Measurements from ENCODE around the gene DLG2.

Gene DLG2

GRCh38 chr11:84963240-84963639 is 663.9 kb downstream of the DLG2 start:
- H3K27ac ChIP-seq (ENCODE audit: low read depth in 2 of 2, low read length in 2 of 2): no peak overlapping the region
- no peak overlapping the region for H3K4me3 ChIP-seq (ENCODE audit: low read length in 2 of 2)
- no peaks in the 10 kb centered on the region for H3K9me3 ChIP-seq (ENCODE audit: control insufficient read depth in 2 of 2, low read length in 2 of 2)
- no peaks in the 10 kb centered on the region for H3K27me3 ChIP-seq (ENCODE audit: control insufficient read depth in 2 of 2, insufficient read depth in 2 of 2, low read length in 2 of 2)
- H3K9ac ChIP-seq (ENCODE audit: low read depth in 1 of 2, low read length in 2 of 2): no peak overlapping the region
- no peaks in the 10 kb centered on the region for H3K36me3 ChIP-seq (ENCODE audit: control insufficient read depth in 2 of 2, insufficient read depth in 2 of 2, low read length in 2 of 2)
- H3K4me1 ChIP-seq (ENCODE audit: control insufficient read depth in 2 of 2, insufficient read depth in 2 of 2, low read length in 2 of 2): no peaks in the 10 kb centered on the region

GRCh38 chr11:84962018-84962417 is 665.1 kb downstream of the DLG2 start:
- Histone ChIP-seq H3K27ac (ENCODE audit: low read depth in 2 of 2, low read length in 2 of 2) (no peak overlapping the region), H3K9me3 (ENCODE audit: control insufficient read depth in 2 of 2, low read length in 2 of 2) (no peaks in the 10 kb centered on the region), H3K36me3 (ENCODE audit: control insufficient read depth in 2 of 2, insufficient read depth in 2 of 2, low read length in 2 of 2) (no peaks in the 10 kb centered on the region)

GRCh38 chr11:84958295-84958694 is 668.8 kb downstream of the DLG2 start:
- Histone ChIP-seq H3K9ac (ENCODE audit: low read depth in 1 of 2, low read length in 2 of 2) (no peak overlapping the region), H3K4me1 (ENCODE audit: control insufficient read depth in 2 of 2, insufficient read depth in 2 of 2, low read length in 2 of 2) (no peaks in the 10 kb centered on the region), H3K4me3 (ENCODE audit: low read length in 2 of 2) (no peak overlapping the region), H3K9me3 (ENCODE audit: control insufficient read depth in 2 of 2, low read length in 2 of 2) (no peaks in the 10 kb centered on the region), H3K27me3 (ENCODE audit: control insufficient read depth in 2 of 2, insufficient read depth in 2 of 2, low read length in 2 of 2) (no peaks in the 10 kb centered on the region), H3K36me3 (ENCODE audit: control insufficient read depth in 2 of 2, insufficient read depth in 2 of 2, low read length in 2 of 2) (no peaks in the 10 kb centered on the region), H3K27ac (ENCODE audit: low read depth in 2 of 2, low read length in 2 of 2) (no peak overlapping the region)

More at GRCh38 chr11:84962018-84962417, 665.1 kb downstream of the DLG2 start:
- no peak overlapping the region for H3K9ac ChIP-seq (ENCODE audit: low read depth in 1 of 2, low read length in 2 of 2)
- H3K4me1 ChIP-seq (ENCODE audit: control insufficient read depth in 2 of 2, insufficient read depth in 2 of 2, low read length in 2 of 2): no peaks in the 10 kb centered on the region
- no peak overlapping the region for H3K4me3 ChIP-seq (ENCODE audit: low read length in 2 of 2)
- no peaks in the 10 kb centered on the region for H3K27me3 ChIP-seq (ENCODE audit: control insufficient read depth in 2 of 2, insufficient read depth in 2 of 2, low read length in 2 of 2)

- no peaks in the 10 kb centered on the region for H3K4me1 ChIP-seq (ENCODE audit: control insufficient read depth in 2 of 2, insufficient read depth in 2 of 2, low read length in 2 of 2)
- H3K9ac ChIP-seq (ENCODE audit: low read depth in 1 of 2, low read length in 2 of 2): no peak overlapping the region
- peaks cover 0 to under 1% of the 10 kb centered on the region in 2 donors for H3K9me3 ChIP-seq (ENCODE audit: control insufficient read depth in 2 of 2, low read length in 2 of 2)
- no peaks in the 10 kb centered on the region for H3K27me3 ChIP-seq (ENCODE audit: control insufficient read depth in 2 of 2, insufficient read depth in 2 of 2, low read length in 2 of 2)
- no peaks in the 10 kb centered on the region for H3K36me3 ChIP-seq (ENCODE audit: control insufficient read depth in 2 of 2, insufficient read depth in 2 of 2, low read length in 2 of 2)
- H3K4me3 ChIP-seq (ENCODE audit: low read length in 2 of 2): no peak overlapping the region
- H3K27ac ChIP-seq (ENCODE audit: low read depth in 2 of 2, low read length in 2 of 2): no peak overlapping the region
Observed at GRCh38 chr11:84950569-84951270, 676.4 kb downstream of the DLG2 start.

GRCh38 chr11:84947970-84948580 is 679.1 kb downstream of the DLG2 start:
- no peak overlapping the region for H3K27ac ChIP-seq (ENCODE audit: low read depth in 2 of 2, low read length in 2 of 2)
- no peak overlapping the region for H3K4me3 ChIP-seq (ENCODE audit: low read length in 2 of 2)
- H3K9me3 ChIP-seq (ENCODE audit: control insufficient read depth in 2 of 2, low read length in 2 of 2): peaks cover 0 to 6% of the 10 kb centered on the region in 2 donors
- no peaks in the 10 kb centered on the region for H3K36me3 ChIP-seq (ENCODE audit: control insufficient read depth in 2 of 2, insufficient read depth in 2 of 2, low read length in 2 of 2)
- H3K4me1 ChIP-seq (ENCODE audit: control insufficient read depth in 2 of 2, insufficient read depth in 2 of 2, low read length in 2 of 2): no peaks in the 10 kb centered on the region
- no peak overlapping the region for H3K9ac ChIP-seq (ENCODE audit: low read depth in 1 of 2, low read length in 2 of 2)
- H3K27me3 ChIP-seq (ENCODE audit: control insufficient read depth in 2 of 2, insufficient read depth in 2 of 2, low read length in 2 of 2): no peaks in the 10 kb centered on the region

GRCh38 chr11:84947070-84947469 is 680.1 kb downstream of the DLG2 start:
- Histone ChIP-seq H3K9ac (ENCODE audit: low read depth in 1 of 2, low read length in 2 of 2) (no peak overlapping the region), H3K4me3 (ENCODE audit: low read length in 2 of 2) (no peak overlapping the region), H3K9me3 (ENCODE audit: control insufficient read depth in 2 of 2, low read length in 2 of 2) (peaks cover 0 to 6% of the 10 kb centered on the region in 2 donors)

GRCh38 chr11:84930863-84931262 is 696.3 kb downstream of the DLG2 start:
- H3K4me1 ChIP-seq (ENCODE audit: control insufficient read depth in 2 of 2, insufficient read depth in 2 of 2, low read length in 2 of 2): no peaks in the 10 kb centered on the region

More at GRCh38 chr11:84947070-84947469, 680.1 kb downstream of the DLG2 start:
- no peaks in the 10 kb centered on the region for H3K27me3 ChIP-seq (ENCODE audit: control insufficient read depth in 2 of 2, insufficient read depth in 2 of 2, low read length in 2 of 2)
- no peaks in the 10 kb centered on the region for H3K36me3 ChIP-seq (ENCODE audit: control insufficient read depth in 2 of 2, insufficient read depth in 2 of 2, low read length in 2 of 2)
- H3K27ac ChIP-seq (ENCODE audit: low read depth in 2 of 2, low read length in 2 of 2): no peak overlapping the region
- no peaks in the 10 kb centered on the region for H3K4me1 ChIP-seq (ENCODE audit: control insufficient read depth in 2 of 2, insufficient read depth in 2 of 2, low read length in 2 of 2)

GRCh38 chr11:84929738-84930137 is 697.4 kb downstream of the DLG2 start:
- Histone ChIP-seq H3K4me1 (ENCODE audit: control insufficient read depth in 2 of 2, insufficient read depth in 2 of 2, low read length in 2 of 2) (no peaks in the 10 kb centered on the region), H3K36me3 (ENCODE audit: control insufficient read depth in 2 of 2, insufficient read depth in 2 of 2, low read length in 2 of 2) (no peaks in the 10 kb centered on the region), H3K4me3 (ENCODE audit: low read length in 2 of 2) (no peak overlapping the region), H3K27ac (ENCODE audit: low read depth in 2 of 2, low read length in 2 of 2) (no peak overlapping the region), H3K27me3 (ENCODE audit: control insufficient read depth in 2 of 2, insufficient read depth in 2 of 2, low read length in 2 of 2) (no peaks in the 10 kb centered on the region), H3K9ac (ENCODE audit: low read depth in 1 of 2, low read length in 2 of 2) (no peak overlapping the region), H3K9me3 (ENCODE audit: control insufficient read depth in 2 of 2, low read length in 2 of 2) (no peaks in the 10 kb centered on the region)

More at GRCh38 chr11:84930863-84931262, 696.3 kb downstream of the DLG2 start:
- Histone ChIP-seq H3K9me3 (ENCODE audit: control insufficient read depth in 2 of 2, low read length in 2 of 2) (no peaks in the 10 kb centered on the region), H3K27me3 (ENCODE audit: control insufficient read depth in 2 of 2, insufficient read depth in 2 of 2, low read length in 2 of 2) (no peaks in the 10 kb centered on the region), H3K36me3 (ENCODE audit: control insufficient read depth in 2 of 2, insufficient read depth in 2 of 2, low read length in 2 of 2) (no peaks in the 10 kb centered on the region), H3K4me3 (ENCODE audit: low read length in 2 of 2) (no peak overlapping the region), H3K27ac (ENCODE audit: low read depth in 2 of 2, low read length in 2 of 2) (no peak overlapping the region), H3K9ac (ENCODE audit: low read depth in 1 of 2, low read length in 2 of 2) (no peak overlapping the region)

GRCh38 chr11:84924154-84924692 is 702.9 kb downstream of the DLG2 start:
- Histone ChIP-seq H3K9ac (ENCODE audit: low read depth in 1 of 2, low read length in 2 of 2) (no peak overlapping the region), H3K4me1 (ENCODE audit: control insufficient read depth in 2 of 2, insufficient read depth in 2 of 2, low read length in 2 of 2) (peaks cover 0 to 4% of the 10 kb centered on the region in 2 donors), H3K27ac (ENCODE audit: low read depth in 2 of 2, low read length in 2 of 2) (no peak overlapping the region)

GRCh38 chr11:84923489-84923888 is 703.7 kb downstream of the DLG2 start:
- Histone ChIP-seq H3K27ac (ENCODE audit: low read depth in 2 of 2, low read length in 2 of 2) (no peak overlapping the region), H3K27me3 (ENCODE audit: control insufficient read depth in 2 of 2, insufficient read depth in 2 of 2, low read length in 2 of 2) (no peaks in the 10 kb centered on the region), H3K9me3 (ENCODE audit: control insufficient read depth in 2 of 2, low read length in 2 of 2) (no peaks in the 10 kb centered on the region), H3K9ac (ENCODE audit: low read depth in 1 of 2, low read length in 2 of 2) (no peak overlapping the region), H3K4me1 (ENCODE audit: control insufficient read depth in 2 of 2, insufficient read depth in 2 of 2, low read length in 2 of 2) (peaks cover 0 to 4% of the 10 kb centered on the region in 2 donors), H3K36me3 (ENCODE audit: control insufficient read depth in 2 of 2, insufficient read depth in 2 of 2, low read length in 2 of 2) (no peaks in the 10 kb centered on the region), H3K4me3 (ENCODE audit: low read length in 2 of 2) (no peak overlapping the region)

More at GRCh38 chr11:84924154-84924692, 702.9 kb downstream of the DLG2 start:
- Histone ChIP-seq H3K36me3 (ENCODE audit: control insufficient read depth in 2 of 2, insufficient read depth in 2 of 2, low read length in 2 of 2) (no peaks in the 10 kb centered on the region), H3K27me3 (ENCODE audit: control insufficient read depth in 2 of 2, insufficient read depth in 2 of 2, low read length in 2 of 2) (no peaks in the 10 kb centered on the region), H3K9me3 (ENCODE audit: control insufficient read depth in 2 of 2, low read length in 2 of 2) (no peaks in the 10 kb centered on the region), H3K4me3 (ENCODE audit: low read length in 2 of 2) (no peak overlapping the region)

All from mucosa of rectum (tissue), 2 donors.